ENCODE results near the gene RNF144A. TPM values are rescaled to one million over a fixed set of nuclear protein-coding genes. Genes with fewer than 3 reads are reported as not detected.

The RNF144A gene
- total RNA-seq, 1 donor from 2014 or later, result 39.9 TPM

- no peak for TF ChIP-seq CTCF (IDR thresholded peaks at IDR 0.05; ENCODE audit: unreplicated experiment)
Observed at GRCh38 chr2:6906165-6906741, 11.0 kb upstream of the RNF144A start.

DNA sequence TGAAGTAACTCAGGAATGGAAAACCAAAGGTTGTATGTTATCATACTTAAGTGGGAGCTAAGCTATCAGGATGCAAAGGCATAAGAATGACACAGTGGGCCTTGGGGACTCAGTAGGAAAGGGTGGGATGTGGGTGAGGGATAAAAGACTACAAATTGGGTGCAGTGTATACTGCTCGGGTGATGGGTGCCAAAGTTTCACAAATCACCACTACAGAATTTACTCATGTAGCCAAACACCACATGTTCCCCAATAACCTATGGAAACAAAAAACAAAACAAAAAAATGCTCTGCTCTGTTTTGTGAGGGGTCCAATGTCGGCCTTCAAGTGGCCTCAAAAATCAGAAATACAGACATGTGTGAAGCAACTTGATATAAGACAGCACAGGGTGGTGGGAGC is 8.9 kb upstream of the RNF144A start:
- no peak for DNase-seq (ENCODE audit: low spot score, unreplicated experiment)
- TF ChIP-seq CTCF (IDR thresholded peaks at IDR 0.05; ENCODE audit: unreplicated experiment), result no peak
- H3K4me3 Mint-ChIP-seq (ENCODE audit: low read depth), result no peak overlapping the region
- H3K27me3 Mint-ChIP-seq, result peaks cover 13% of the 10 kb centered on the region
- H3K27ac Mint-ChIP-seq, result no peak overlapping the region
- no peaks in the 10 kb centered on the region for H3K4me1 Mint-ChIP-seq (ENCODE audit: low read depth)
- H3K36me3 Mint-ChIP-seq (ENCODE audit: insufficient read depth), result no peaks in the 10 kb centered on the region
- peaks cover 3% of the 10 kb centered on the region for H3K9me3 Mint-ChIP-seq (ENCODE audit: low read depth)

More at GRCh38 chr2:6906165-6906741, 11.0 kb upstream of the RNF144A start:
- Mint-ChIP-seq H3K36me3 (ENCODE audit: insufficient read depth) (peaks cover 3% of the 10 kb centered on the region), H3K4me1 (ENCODE audit: low read depth) (no peaks in the 10 kb centered on the region), H3K27me3 (peaks cover 7% of the 10 kb centered on the region), H3K27ac (no peak overlapping the region), H3K4me3 (ENCODE audit: low read depth) (no peak overlapping the region), H3K9me3 (ENCODE audit: low read depth) (peaks cover 19% of the 10 kb centered on the region)
- DNase-seq (ENCODE audit: low spot score, unreplicated experiment), result no peak

- Mint-ChIP-seq H3K36me3 (ENCODE audit: insufficient read depth) (no peaks in the 10 kb centered on the region), H3K27ac (no peak overlapping the region), H3K27me3 (peaks cover 22% of the 10 kb centered on the region), H3K4me3 (ENCODE audit: low read depth) (no peak overlapping the region), H3K4me1 (ENCODE audit: low read depth) (no peaks in the 10 kb centered on the region), H3K9me3 (ENCODE audit: low read depth) (no peaks in the 10 kb centered on the region)
- no peak for TF ChIP-seq CTCF (IDR thresholded peaks at IDR 0.05; ENCODE audit: unreplicated experiment)
- DNase-seq (ENCODE audit: low spot score, unreplicated experiment), result no peak
Observed at GRCh38 chr2:6909431-6910385, 7.5 kb upstream of the RNF144A start.

DNA sequence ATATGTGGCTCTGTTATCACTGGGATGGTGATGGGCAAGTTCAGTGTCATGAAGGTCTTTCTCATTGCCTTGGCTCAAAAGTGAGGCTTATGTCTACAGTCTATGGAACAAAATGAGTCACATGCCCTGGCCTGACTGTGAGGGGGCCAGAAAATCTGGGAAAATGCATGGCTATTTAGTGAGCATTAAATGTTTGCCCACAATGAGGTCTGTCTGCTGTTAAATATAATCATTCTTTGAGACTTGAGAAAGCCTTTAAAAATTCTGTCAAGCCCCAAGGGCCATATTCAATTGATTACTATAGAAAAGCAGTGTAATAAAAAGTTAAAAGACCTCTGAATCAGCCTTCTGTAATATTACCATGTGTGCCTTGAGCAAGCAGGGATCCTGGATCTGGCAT is 5.5 kb upstream of the RNF144A start:
- no peak for DNase-seq (ENCODE audit: low spot score, unreplicated experiment)
- no peak overlapping the region for H3K27ac Mint-ChIP-seq
- H3K9me3 Mint-ChIP-seq (ENCODE audit: low read depth), result no peaks in the 10 kb centered on the region
- no peak for TF ChIP-seq CTCF (IDR thresholded peaks at IDR 0.05; ENCODE audit: unreplicated experiment)
- H3K4me3 Mint-ChIP-seq (ENCODE audit: low read depth), result no peak overlapping the region
- peaks cover 37% of the 10 kb centered on the region for H3K27me3 Mint-ChIP-seq
- H3K36me3 Mint-ChIP-seq (ENCODE audit: insufficient read depth), result no peaks in the 10 kb centered on the region
- H3K4me1 Mint-ChIP-seq (ENCODE audit: low read depth), result no peaks in the 10 kb centered on the region

GRCh38 chr2:6913415-6914157 is 3.6 kb upstream of the RNF144A start:
- Mint-ChIP-seq H3K4me3 (ENCODE audit: low read depth) (no peak overlapping the region), H3K36me3 (ENCODE audit: insufficient read depth) (no peaks in the 10 kb centered on the region), H3K27me3 (peaks cover 37% of the 10 kb centered on the region), H3K9me3 (ENCODE audit: low read depth) (no peaks in the 10 kb centered on the region), H3K4me1 (ENCODE audit: low read depth) (no peaks in the 10 kb centered on the region), H3K27ac (no peak overlapping the region)
- no peak for DNase-seq (ENCODE audit: low spot score, unreplicated experiment)
- no peak for TF ChIP-seq CTCF (IDR thresholded peaks at IDR 0.05; ENCODE audit: unreplicated experiment)
